NCI-H345 treated with DMSO at 0.1 percent for 48 hours (cell line): ENCODE data around the gene TBC1D7.

Experiments
- DNase-seq: peaks from one replicate; lab custom pipeline; 2025; ENCODE audit not compliant: unreplicated experiment; lab: John Stamatoyannopoulos, UW

Gene TBC1D7

DNA sequence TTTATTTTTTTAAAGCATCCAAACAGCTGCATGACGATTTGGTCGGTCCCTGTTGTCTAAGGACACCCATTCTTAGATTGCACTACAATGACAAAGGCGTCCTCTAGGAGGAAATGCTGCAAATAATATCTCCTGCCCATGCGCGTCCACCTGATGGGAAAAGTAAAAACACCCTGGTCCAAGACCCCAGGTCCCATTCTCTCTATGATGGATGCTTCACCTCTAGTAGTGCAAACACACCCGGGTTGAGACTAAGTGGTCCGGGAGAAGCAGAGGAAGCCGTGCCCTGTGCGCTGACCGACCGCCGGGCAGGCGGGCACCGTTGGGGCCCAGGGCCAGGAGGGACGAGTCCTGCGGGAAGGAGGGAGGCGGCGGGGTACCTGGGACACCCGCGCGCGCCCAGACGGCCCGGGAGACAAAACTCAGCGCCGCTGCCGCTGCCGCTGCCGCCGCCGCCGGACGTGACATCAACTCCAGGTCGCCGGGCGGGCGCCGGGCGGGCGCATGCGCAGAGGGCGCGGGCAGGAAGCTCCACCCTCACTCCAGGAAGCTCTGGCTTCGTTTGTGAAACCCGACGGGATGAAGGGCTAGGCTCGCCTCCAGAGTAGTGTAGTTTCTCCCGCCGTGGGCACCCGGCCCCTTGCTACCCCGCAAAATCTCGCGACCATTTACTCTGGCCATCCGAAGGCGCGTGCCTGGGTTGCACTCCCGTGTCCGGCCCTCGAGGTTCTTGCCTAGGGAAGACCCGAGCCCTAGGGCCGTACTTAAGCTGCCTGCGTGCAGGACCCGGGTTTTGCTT, at the start of gene TBC1D7:
Gene TBC1D7, minus strand, starts transcription at position 462 of the 799 bp plus-strand sequence. CDS start 1,639 bp downstream, outside the sequence.
- peak; percentile 42 for DNase-seq

DNA sequence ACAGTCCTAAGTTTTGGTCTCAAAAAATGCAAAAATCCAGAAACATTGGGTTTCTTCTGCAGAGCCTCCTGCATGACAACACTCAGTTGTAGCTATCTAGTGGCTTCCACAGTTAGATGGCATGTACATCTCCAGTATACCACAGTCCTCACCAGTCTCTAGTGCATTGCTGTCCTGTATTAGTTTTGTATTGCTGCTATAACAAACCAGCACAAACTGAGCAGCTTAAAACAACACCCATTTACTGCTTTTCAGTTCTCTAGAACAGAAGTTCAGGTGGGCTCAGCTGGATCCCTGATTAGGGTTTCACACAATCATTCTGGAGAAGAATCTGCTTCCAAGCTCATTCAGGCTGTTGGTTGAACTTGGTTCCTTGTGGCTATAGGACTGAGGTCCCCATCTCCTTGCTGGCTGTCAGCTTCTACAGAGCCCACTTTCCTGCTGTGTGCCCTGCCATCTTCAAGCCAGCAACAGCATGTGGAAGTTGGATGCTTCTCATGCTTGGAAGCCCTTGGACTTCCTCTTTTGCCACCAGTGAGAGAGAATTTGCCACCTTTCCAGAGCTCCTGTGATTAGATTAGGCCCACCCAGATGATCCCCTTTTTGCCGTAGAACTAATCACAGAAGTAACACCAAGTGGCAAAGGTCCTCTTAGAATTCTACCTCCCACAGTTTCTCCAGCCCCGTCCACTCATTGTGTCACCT, 48.9 kb upstream of the TBC1D7 start:
- no peak for DNase-seq

DNA sequence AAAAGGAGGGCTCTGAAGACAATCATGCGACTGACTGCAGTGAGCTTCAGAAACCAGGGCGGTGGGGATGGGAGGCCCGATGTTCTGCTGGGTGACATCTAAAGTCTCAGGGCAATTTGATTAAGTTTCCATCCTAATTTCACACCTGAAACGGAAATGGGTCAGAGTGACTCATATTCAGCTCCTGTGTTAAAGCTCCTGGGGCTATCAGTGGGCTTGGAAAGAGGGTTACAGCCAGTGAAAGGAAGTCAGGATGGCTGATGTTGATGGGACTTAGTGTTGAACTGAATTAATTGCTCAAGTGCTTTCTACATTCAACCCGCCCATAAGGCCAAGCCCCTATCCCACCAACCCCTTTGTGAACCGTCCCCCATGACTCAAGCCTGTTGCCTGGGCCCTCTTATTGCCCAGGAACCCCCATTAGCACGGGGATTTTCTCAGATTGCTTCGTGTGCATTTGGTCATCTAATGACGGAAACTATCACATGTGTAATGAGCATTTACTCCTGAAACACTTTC, 47.1 kb upstream of the TBC1D7 start:
- no peak for DNase-seq

DNA sequence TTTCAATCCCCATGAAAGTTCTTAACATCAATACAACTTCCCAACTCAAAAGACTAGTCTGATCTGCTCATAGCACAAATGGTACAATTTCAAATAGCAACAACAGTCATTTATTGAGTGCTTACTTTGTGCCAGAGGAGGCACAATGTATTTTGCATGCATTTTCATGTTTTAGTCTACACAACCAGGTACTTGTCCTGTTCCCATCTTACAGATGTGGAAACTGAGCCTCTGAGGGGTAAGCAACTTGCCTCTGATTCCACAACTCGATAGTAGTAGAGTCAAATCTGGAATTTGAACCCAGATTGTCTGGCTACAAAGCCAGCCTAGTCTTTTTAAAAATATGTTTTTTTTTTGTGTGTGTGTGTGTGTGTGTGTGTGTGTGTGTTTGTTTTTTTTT, 45.6 kb upstream of the TBC1D7 start:
- no peak for DNase-seq

DNA sequence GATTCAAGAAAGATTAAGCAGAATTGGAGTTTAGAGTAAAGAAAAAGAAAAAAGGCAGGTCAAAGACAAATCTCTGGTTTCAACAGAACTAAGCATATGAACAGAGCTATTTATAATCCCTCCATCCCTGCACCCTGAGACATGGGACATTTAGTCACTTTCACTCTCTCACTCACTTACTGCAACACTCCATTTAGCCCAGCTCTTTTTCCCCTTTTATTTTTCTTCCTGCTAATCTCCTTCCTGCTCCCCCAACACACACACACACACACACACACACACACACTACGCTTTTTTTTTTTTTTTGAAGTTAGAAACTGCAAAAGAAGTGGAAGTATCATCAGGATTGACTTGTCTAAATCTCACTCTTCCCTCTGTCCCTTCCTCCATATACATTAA, 45.1 kb upstream of the TBC1D7 start:
- no peak for DNase-seq

DNA sequence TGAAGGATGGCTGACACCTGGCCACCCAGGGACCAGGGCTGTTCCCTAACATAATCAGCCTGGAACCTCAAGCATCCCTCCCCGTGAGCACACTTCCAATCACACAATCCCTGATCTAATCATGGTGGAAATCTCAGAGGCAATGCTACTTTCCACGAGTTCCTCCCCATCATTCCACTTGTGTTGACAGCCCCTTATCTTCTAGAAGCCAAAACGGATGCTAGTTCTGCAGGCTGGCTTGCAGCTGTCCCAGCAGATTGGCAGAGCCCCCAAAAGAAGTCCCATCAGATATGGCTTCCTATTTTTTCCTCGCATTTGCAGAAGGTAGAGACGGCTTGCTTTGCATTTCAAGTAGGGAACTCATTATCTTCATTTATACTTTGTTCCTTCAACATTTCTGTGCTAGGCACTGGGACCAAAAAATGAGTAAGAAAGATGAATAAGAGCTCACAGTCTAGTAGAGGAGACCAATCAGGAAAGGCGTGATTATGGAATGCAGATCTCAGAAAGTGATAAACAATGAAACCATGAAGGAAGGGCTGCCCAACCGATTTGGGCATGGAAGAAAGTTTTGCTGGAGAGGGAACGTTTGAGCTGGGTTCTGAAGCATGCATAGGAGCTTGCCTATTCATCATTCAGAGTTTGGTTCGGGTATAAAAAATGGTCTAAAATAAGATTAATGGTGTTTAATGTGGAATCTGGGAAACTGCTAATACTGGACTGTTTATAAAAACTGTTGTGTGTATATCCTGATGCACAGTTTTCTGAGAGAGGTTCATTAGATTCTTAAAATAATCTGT, 44.6 kb upstream of the TBC1D7 start:
- DNase-seq, result no peak

DNA sequence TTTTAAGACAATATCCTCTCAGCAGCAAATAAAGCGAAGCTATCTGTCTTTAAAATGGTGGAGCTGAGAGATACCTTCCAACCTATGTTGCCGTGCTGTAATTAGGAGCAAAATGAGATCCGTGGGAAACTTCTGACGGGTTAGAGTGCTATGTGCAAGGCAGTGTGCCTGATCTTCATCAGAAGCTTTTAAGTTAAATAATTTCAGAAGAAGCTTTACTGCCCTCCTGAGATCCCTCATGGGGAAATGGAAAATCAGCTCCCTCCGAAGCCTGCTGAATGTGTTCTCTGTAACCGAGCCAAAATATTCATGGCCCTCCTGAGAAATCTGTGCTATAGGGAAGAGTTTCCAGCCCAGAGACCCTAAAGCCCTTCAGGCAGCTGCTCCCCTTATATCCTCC, 43.7 kb upstream of the TBC1D7 start:
- no peak for DNase-seq

DNA sequence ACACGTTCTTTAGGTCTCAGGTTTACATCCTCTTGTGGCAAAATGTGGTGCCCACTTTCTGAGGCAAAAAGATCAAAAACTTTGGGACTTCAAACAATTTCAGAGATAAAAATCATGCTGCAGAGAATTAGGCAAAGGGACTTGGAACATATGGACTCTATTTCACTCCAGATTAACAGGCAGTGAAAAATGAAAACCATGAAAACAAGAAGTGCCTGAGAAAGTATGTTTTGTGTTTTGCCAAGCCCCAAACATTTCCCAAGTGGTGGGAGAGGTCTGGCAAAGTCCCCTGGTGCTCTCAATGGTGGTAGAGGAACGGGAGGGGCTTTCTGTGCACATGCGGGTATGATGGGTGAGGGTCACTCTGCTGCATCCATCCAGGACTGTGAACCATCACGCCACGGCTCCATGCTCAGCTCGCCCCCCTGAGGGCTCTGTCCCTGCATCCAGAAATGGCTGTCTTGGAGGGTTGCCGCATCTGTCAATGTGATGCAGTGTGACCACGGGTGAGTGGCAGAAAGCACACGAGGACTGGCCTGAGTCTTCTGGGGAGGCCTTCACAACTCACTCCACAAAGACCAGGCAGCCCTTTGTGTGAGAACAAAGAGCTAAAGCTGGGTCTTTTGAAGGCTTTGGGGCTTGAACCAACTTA, 43.2 kb upstream of the TBC1D7 start:
- DNase-seq, result no peak

DNA sequence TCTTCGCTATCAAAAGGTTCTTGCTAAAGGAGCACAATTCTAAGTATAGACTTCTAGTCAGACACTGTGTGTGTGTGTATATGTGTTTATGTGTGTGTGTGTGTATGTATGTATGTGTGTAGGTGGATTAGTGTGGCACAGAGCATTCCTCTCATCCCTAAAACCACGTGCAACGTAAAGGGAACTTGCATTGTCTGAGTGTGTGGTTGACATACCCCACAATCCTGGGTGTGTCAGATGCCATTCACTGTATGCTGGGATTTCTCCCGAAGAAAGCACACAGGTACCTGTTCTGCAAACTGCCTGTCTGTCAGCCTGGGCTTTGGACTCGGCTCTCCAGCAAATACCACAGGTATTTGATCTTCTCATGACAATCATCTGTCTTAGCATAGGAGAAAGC, 42.3 kb upstream of the TBC1D7 start:
- no peak for DNase-seq

DNA sequence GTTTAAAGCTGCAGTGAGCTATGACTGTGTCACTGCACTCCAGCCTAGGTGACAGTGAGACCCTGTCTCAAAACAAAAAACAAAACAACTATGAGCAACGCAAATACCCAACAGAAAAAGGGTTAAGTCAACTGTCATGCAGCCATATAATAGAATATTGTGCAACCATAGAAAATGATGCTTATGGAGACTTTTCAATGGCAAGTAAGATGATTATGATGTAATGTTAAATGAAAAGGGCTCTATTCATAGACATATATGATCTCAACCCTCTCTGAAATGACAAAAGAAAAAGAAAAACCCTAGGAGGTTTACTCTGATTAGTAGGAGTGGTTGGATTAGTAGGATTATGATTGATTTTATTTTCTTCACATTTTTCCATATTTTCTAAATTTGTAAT, 41.3 kb upstream of the TBC1D7 start:
- DNase-seq, result no peak

DNA sequence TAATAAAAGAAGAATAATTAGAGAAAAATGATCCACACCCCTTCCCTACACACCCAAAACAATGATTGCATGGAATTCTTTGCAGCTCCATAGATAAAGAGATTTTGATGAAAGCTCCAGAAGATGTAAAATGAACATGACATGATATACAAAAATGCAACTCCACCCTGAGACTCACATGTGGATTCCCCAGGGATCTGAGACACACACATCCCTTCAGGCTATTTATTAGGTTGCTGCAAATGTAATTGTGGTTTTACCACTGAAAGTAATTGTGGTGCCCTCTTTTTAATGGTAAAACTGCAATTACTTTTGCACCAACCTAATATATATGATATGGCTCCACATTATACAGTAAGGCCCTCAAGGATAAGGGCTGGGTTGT, 40.4 kb upstream of the TBC1D7 start:
- no peak for DNase-seq

DNA sequence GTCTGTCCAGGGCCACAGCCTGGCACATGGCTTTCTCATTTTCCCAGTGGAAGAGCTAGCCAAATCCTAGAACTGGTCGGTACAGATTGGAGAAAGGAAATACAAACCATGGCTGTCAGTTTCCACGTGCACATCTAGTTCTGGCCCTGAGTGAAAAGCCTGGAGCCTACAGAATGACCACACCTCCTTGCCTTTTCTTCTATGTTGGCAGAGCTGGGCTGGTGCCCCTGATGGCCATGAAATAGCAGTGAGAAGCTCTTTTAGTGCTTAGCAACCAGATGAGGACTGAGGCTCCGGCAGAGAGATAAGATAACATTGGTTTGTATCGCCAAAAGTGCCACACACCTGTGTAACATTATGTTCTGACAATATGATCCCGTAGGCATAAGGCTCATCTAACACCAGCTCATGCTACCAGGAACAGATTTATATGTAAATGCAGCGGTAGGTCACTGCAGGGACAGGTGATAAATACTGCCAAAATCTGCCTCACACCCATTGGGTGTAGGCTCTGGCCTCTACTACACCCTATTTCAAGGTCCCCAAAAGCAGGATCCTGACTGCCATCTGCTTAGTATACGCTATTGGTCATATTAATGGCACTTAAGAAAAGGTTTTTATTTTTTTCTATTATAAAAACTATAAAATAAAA, 39.9 kb upstream of the TBC1D7 start:
- no peak for DNase-seq

DNA sequence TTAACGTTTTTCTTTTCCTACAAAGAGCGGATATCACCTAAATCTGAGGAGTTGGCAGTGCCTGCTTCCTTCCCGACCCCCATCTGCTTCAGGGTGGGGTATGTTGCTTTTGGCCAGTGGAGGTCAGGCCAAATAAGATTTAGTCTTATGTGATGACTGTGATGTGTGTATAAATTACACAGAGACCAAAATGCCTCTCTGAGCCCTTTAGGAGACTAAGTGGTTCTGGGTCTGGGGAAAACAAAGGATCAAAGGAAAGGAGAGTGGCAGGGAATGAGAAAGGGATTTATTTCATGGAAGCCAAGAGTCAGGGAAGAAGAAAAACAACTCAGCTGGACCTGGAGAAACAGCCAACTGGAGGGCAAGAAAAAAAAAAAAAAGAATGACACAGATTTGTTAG, 39.1 kb upstream of the TBC1D7 start:
- no peak for DNase-seq

DNA sequence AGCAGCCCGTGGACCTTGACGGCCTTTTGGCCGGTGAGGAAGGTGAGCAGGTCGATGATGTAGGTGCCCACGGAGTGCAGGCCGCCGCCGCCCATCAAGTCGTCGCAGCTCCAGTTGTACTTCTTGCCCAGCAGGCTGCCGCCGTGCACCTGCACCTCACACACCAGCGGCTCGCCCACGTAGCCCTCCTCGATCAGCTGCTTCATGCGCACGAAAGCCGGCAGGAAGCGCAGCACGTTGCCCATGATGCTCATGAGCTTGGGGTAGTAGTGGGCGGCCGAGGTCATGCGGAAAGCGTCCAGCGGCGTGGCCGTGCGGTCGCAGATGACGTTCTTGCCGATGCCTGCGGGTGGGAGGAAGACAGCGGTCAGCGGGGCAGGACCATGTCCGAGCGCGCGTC, 37.0 kb upstream of the TBC1D7 start:
- no peak for DNase-seq

DNA sequence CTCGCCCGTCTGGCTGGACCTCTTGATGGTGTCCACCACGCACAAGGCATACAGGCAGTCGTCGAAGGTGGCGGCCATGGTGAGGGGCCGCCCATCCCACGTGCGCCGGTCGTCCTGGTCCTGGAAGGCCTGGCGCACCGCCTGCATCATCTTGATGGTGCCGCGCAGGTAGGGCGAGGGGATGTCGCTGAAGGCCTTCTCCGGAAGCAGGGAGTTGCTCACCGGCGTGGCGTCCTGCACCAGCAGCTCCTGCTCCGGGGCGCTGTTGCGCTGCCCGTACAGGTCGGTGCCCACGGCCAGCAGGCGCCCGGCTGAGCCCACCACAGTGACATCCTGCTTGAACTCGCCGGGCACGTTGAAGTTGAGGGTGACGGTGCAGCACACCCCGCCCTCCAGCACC, 36.5 kb upstream of the TBC1D7 start:
- no peak for DNase-seq

DNA sequence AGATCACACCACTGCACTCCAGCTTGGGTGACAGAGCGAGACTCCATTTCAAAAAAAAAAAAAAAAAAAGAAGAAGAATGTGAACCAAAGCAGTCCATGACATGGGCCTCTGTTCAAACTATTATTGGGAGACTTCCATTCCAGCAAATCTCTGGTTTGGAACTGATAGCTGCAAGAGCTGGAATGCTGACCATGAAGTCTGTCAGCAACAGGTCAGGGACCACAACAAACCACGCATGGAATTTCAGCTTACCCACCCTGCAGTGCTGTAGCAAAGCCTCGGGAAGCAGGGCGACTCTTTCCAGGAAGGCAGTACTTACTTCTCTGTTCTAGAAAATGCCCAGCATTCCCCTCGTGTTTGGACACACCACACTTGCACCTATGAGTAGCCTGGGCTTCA, 34.1 kb upstream of the TBC1D7 start:
- no peak for DNase-seq

DNA sequence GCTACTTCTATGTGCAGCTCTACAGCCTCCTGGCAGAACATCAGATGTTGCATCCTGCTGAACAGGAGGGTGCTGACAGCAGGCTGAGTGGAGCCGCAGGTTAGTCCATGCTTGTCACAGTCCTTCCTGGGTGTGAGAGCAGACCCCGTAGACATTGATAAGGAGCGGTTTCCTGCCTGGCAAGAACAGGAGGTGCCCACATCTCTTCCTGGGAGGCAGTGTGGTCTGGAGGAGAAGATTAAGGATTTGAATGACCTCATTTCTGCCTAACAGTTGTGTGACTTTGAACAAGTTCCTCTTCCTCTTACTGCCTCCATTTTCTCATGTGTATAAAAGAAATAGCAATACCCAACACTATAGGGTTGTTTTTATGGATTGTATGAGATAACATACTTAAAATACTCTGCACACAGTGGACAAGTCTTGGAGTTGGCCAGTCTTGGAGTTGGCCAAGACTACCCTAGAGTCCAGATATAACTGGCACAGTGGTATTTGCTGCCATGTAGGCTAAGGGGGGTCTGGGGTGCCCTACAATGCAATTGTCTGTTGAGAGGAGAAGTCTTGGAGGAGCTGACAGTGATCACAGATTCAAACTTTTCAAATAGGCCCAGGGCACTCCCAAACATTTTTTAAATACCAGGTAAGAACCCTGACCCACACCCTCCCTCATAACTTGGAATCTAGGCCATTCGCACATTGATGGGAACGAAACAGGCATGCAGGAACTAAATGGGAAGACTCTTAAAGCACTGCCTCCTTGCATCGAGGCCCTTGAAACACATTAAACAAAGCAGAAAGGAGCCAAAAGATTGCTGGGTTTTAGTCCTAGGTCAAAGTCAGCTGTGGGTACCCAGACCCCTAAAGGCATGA, 32.6 kb upstream of the TBC1D7 start:
- DNase-seq, result no peak

DNA sequence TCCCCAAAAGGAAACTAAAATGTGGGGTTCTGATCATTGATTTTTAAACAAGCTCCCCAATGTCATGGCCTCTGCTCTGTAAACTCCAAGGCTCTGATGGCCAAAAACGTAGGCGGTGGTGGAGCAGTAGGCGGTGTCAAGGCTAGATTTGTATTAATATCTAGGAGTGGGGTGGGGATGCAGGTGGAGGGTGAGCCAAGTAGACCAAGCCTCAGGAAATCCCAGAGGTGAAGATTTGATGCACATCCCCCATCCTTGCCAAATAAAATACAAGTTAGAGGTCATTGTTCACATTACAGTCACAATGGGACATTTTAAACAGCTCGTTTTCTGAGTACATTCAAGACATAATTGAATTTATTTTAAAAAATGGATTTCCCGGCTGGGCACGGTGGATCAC, 30.9 kb upstream of the TBC1D7 start:
- DNase-seq, result no peak

DNA sequence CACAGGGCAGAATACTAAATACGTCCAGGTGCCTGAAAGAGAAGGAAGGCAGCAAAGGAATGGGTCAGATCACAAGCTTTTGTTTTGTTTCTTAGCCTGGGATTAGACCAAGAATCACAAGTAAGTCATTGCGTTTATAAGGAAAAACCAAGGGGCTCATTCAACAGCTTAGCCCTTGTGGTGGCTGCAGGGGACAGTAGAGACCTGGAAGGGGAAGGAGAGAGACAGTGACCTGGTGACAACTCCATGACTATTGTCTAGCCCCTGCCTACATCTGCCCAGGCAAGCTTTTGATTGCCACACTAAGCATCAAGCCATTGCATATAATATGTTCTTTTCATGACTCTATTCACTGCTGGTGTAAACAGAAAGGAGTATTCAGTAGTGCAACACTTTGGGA, 30.2 kb upstream of the TBC1D7 start:
- no peak for DNase-seq
